NCI-H2196 (cell line): Measurements from ENCODE around the gene SCAI.
A peak's percentile ranks its signal among the peaks of the same experiment; 100 is the strongest.

ENCODE experiments used
- DNase-seq: peaks from one replicate; lab custom pipeline; 2025; ENCODE audit not compliant: unreplicated experiment; lab: John Stamatoyannopoulos, UW

SCAI gene

GRCh38 chr9:124897570-124898460 is 245.5 kb downstream of the SCAI start:
- DNase-seq, result no peak

DNA sequence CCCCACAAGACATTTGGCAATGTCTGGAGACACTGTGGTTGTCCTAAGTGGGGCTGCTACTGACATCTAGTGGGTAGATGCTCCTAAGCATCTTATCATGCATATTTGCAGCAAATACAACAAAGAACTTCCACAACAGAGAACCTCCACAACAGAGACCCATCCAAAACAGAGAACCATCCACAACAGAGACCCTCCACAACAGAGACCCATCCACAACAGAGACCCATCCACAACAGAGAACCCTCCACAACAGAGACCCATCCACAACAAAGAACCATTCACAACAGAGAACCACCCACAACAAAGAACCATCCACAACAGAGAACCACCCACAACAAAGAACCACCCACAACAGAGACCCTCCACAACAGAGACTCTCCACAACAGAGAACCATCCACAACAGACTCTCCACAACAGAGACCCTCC is 248.6 kb downstream of the SCAI start:
- peak; percentile 40 for DNase-seq

- DNase-seq, result no peak
Measured at GRCh38 chr9:124894035-124894740, 249.1 kb downstream of the SCAI start.
